Astrocyte (in vitro differentiated cells and primary cell): ENCODE results near the gene ATG16L1. TPM values are rescaled to one million over a fixed set of nuclear protein-coding genes. Genes with fewer than 3 reads are reported as not detected.

ENCODE experiments used
- DNase-seq: peaks from one replicate; pipeline ENCODE4 v3.0.0-alpha.2; 2010; ENCODE audit warnings: low read depth
- FAIRE-seq: peaks from 2 replicates; lab custom pipeline; 2011; peaks lifted over from hg19 to GRCh38; lab: Jason Lieb, UNC
- H2AFZ ChIP-seq: 2 replicates; pipeline ENCODE4 v1.6.0; 2012; ENCODE audit warnings: low read depth, low read length, inconsistent platforms
- H3K27ac ChIP-seq: 2 replicates; pipeline ENCODE4 v1.5.1; 2011; ENCODE audit warnings: low read depth, low read length, inconsistent platforms
- H3K27me3 ChIP-seq: 2 replicates; pipeline ENCODE4 v1.6.0; 2011; ENCODE audit warnings: low read length, inconsistent platforms; ENCODE audit not compliant: insufficient read depth
- H3K36me3 ChIP-seq: 2 replicates; pipeline ENCODE4 v1.5.1; 2011; ENCODE audit warnings: low read length, inconsistent platforms; ENCODE audit not compliant: insufficient read depth
- H3K4me1 ChIP-seq: 2 replicates; pipeline ENCODE4 v1.5.1; 2011; ENCODE audit warnings: low read length, inconsistent platforms; ENCODE audit not compliant: insufficient read depth
- H3K4me2 ChIP-seq: 2 replicates; pipeline ENCODE4 v1.6.0; 2012; ENCODE audit warnings: low read length, inconsistent platforms
- H3K4me3 ChIP-seq: 2 replicates; pipeline ENCODE4 v1.5.1; 2011; ENCODE audit warnings: low read depth, mild to moderate bottlenecking, low read length, inconsistent platforms; ENCODE audit not compliant: insufficient read depth
- H3K79me2 ChIP-seq: 2 replicates; pipeline ENCODE4 v1.6.0; 2012; ENCODE audit warnings: mild to moderate bottlenecking, low read length, inconsistent platforms; ENCODE audit not compliant: insufficient read depth
- H3K9ac ChIP-seq: 2 replicates; pipeline ENCODE4 v1.6.0; 2012; ENCODE audit warnings: mild to moderate bottlenecking, low read length, inconsistent platforms
- H3K9me3 ChIP-seq: 2 replicates; pipeline ENCODE4 v1.5.1; 2012; ENCODE audit warnings: low read depth, mild to moderate bottlenecking, low read length, inconsistent platforms; ENCODE audit not compliant: insufficient read depth
- H4K20me1 ChIP-seq: 2 replicates; pipeline ENCODE4 v1.6.0; 2012; ENCODE audit warnings: low read length, inconsistent platforms; ENCODE audit not compliant: insufficient read depth
- H3K27ac Mint-ChIP-seq: one replicate; pipeline ENCODE4 v1.8.0; 2021; ENCODE audit warnings: mild to moderate bottlenecking, mixed read lengths; ENCODE audit not compliant: unreplicated experiment
- H3K27me3 Mint-ChIP-seq: one replicate; pipeline ENCODE4 v1.8.0; 2021; ENCODE audit warnings: low read depth, mixed read lengths; ENCODE audit not compliant: unreplicated experiment
- H3K36me3 Mint-ChIP-seq: one replicate; pipeline ENCODE4 v1.8.0; 2021; ENCODE audit warnings: low read depth, mixed read lengths; ENCODE audit not compliant: unreplicated experiment
- H3K4me1 Mint-ChIP-seq: one replicate; pipeline ENCODE4 v1.8.0; 2021; ENCODE audit warnings: low read depth, mixed read lengths; ENCODE audit not compliant: unreplicated experiment
- H3K4me3 Mint-ChIP-seq: one replicate; pipeline ENCODE4 v1.8.0; 2021; ENCODE audit warnings: mild to moderate bottlenecking, moderate library complexity, mixed read lengths; ENCODE audit not compliant: unreplicated experiment
- H3K9me3 Mint-ChIP-seq: one replicate; pipeline ENCODE4 v1.8.0; 2021; ENCODE audit warnings: mild to moderate bottlenecking, mixed read lengths; ENCODE audit not compliant: unreplicated experiment
- EZH2 ChIP-seq: IDR thresholded peaks from 2 replicates; pipeline ENCODE4 v1.6.1; 2012; ENCODE audit warnings: mild to moderate bottlenecking, low read length, inconsistent platforms; ENCODE audit not compliant: insufficient read depth
- total RNA-seq: library from RNA; stranded (reverse); gene quantifications from 2 replicates; pipeline ENCODE4 v1.2.1, GENCODE V29; 2021
- TF ChIP-seq, protein P1 (sequence below): IDR thresholded peaks from 2 replicates; pipeline ENCODE4 v1.5.1; 2011; ENCODE audit warnings: low read depth, mild to moderate bottlenecking, inconsistent platforms, low read length, moderate library complexity; ENCODE audit not compliant: insufficient read depth

ATG16L1 gene
- total RNA-seq, 1 donor from 2014 or later, result 31.6 TPM

DNA sequence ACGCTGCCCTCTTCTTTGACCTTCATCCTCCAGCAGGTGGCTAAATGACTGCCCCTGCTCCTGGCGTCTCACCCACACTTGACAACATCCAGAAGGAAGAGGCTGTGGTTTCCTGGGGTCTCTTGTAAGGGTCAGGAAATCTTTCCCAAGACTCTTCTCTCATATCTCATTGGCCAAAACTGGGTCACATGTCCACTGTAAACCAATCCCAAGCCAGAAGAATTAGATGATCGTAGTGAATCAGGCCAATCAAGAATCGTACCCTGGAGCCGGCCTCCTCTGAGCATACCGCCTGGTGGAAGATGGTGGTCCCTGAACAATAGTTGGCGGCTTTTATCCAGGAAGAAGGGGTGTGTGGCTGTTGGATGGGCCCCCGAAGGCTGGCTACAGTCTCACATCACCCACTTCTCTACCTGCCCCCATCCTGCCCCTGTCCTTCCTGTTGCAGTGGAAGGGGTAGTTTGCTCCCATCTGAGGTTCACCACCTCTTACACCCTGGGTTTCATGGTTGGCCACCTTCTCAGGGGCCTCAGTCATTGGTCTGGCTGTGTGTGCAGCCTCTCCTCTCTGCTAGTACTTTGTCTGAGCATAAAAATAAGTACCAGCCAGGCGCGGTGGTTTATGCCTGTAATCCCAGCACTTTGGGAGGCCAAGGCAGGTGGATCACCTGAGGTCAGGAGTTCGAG lies 59.9 kb downstream of the ATG16L1 start:
- H3K4me1 ChIP-seq, result no peaks in the 10 kb centered on the region
- H3K27me3 ChIP-seq, result no peaks in the 10 kb centered on the region
- H3K27ac ChIP-seq, result no peak overlapping the region
- no peaks in the 10 kb centered on the region for H3K4me1 Mint-ChIP-seq
- H3K79me2 ChIP-seq, result no peaks in the 10 kb centered on the region
- no peaks in the 10 kb centered on the region for H4K20me1 ChIP-seq
- no peaks in the 10 kb centered on the region for H3K9me3 ChIP-seq
- H2AFZ ChIP-seq, result no peak overlapping the region
- H3K9ac ChIP-seq, result no peak overlapping the region
- no peaks in the 10 kb centered on the region for H3K36me3 ChIP-seq
- DNase-seq (no peak), FAIRE-seq (no peak)
- H3K27ac Mint-ChIP-seq, result no peak overlapping the region
- no peak overlapping the region for H3K4me2 ChIP-seq
- H3K9me3 Mint-ChIP-seq, result peaks cover 5% of the 10 kb centered on the region
- H3K4me3 Mint-ChIP-seq, result no peak overlapping the region
- H3K36me3 Mint-ChIP-seq, result no peaks in the 10 kb centered on the region
- no peak for TF ChIP-seq EZH2
- TF ChIP-seq, protein P1, sequence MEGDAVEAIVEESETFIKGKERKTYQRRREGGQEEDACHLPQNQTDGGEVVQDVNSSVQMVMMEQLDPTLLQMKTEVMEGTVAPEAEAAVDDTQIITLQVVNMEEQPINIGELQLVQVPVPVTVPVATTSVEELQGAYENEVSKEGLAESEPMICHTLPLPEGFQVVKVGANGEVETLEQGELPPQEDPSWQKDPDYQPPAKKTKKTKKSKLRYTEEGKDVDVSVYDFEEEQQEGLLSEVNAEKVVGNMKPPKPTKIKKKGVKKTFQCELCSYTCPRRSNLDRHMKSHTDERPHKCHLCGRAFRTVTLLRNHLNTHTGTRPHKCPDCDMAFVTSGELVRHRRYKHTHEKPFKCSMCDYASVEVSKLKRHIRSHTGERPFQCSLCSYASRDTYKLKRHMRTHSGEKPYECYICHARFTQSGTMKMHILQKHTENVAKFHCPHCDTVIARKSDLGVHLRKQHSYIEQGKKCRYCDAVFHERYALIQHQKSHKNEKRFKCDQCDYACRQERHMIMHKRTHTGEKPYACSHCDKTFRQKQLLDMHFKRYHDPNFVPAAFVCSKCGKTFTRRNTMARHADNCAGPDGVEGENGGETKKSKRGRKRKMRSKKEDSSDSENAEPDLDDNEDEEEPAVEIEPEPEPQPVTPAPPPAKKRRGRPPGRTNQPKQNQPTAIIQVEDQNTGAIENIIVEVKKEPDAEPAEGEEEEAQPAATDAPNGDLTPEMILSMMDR, result no peak
- H3K27me3 Mint-ChIP-seq, result peaks cover 27% of the 10 kb centered on the region
- no peak overlapping the region for H3K4me3 ChIP-seq

DNA sequence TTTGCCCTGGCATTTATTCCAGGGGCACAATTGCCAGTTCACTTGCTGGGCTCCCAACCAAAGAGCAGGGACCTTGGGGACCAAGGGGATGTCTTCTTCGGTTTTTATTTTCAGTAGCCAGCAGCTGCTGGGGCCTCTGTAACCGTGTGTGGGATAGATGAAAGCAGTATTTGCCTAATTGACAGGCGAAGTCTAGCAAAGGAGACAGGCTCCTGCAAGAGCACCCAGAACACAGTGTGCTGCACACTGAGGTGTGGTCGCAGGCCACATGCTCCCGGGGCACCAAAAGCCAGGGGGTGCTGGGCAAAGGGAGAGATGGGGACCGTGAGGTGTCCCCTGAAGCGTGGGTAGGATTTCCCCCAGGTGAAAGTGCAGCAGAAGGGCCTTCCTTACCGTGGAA lies 61.4 kb downstream of the ATG16L1 start:
- Histone ChIP-seq H3K79me2 (no peaks in the 10 kb centered on the region), H2AFZ (no peak overlapping the region), H3K36me3 (no peaks in the 10 kb centered on the region), H4K20me1 (no peaks in the 10 kb centered on the region), H3K27ac (no peak overlapping the region), H3K4me3 (no peak overlapping the region), H3K4me1 (no peaks in the 10 kb centered on the region), H3K4me2 (no peak overlapping the region), H3K9ac (no peak overlapping the region), H3K9me3 (no peaks in the 10 kb centered on the region), H3K27me3 (no peaks in the 10 kb centered on the region)
- Mint-ChIP-seq H3K27ac (no peak overlapping the region), H3K4me3 (no peak overlapping the region), H3K4me1 (no peaks in the 10 kb centered on the region), H3K9me3 (peaks cover 5% of the 10 kb centered on the region), H3K27me3 (peaks cover 29% of the 10 kb centered on the region), H3K36me3 (no peaks in the 10 kb centered on the region)
- DNase-seq, result no peak
- TF ChIP-seq EZH2, result no peak
- TF ChIP-seq, protein P1, result no peak
- no peak for FAIRE-seq
